NCI-H128 (cell line): ENCODE data around the gene ROR2.
"Not testable (repeated sequence)": the region's sequence is repeated elsewhere in the genome, so short reads cannot be mapped to it uniquely, and the experiment has no call there.

Experiments used
- DNase-seq: peaks from one replicate; lab custom pipeline; 2025; ENCODE audit not compliant: unreplicated experiment; lab: John Stamatoyannopoulos, UW

ROR2 gene

DNA sequence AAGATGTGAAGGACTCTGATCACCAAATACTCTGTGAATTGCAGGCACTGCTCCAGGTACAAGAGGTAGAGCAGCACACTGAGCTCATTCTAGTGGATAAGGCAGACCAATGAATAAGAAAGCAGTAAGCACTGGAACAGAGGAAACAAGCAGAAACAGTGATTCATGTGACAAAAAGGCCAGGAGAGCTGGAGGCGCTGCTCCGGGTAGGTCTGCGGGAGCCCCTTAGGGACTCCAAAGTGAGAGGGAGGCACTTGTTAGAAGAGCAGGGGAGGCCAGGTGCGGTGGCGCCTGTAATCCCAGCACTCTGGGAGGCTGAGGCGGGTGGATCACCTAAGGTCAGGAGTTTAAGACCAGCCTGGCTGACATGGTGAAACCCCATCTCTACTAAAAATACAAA is 294.8 kb downstream of the ROR2 start:
- DNase-seq: no peak

GRCh38 chr9:91654527-91654926 is 295.5 kb downstream of the ROR2 start:
- DNase-seq: no peak

DNA sequence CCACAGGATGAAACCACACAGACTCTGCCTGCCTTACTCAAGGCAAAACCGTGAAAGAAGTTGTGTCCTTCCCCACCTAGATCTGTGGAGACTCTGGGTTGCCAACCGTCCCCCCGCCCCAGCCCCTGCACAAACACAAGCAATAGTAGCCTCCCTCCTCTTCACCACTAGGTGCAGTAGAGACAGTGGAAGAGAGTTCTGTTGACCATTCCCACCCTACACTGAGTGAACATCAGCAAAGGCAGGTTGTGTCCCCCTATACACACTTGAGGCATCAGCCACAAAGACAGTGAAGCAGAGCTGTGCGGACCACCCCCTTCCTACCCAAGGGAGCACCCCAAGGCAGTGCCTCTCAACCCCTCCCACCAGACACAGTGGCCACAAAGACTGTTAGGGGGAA is 302.7 kb downstream of the ROR2 start:
- no peak for DNase-seq

DNA sequence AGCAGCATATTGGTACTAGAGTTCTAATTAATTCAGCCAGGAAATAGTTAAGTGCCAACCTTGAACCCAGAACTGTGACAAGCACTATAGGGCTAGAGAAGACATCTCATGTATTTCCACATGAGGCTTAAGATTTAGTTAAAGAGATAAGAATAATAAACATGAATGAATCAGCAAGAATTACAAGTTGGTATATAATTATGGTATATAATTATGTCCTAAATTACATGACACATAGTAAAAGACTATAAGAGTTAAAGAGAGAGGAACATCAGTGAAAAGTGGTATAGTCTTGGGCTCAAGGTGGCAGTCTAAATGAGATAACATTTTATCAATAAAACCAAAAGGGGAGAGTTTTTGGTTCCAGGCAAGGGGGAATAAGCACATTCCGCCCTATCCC is 303.3 kb downstream of the ROR2 start:
- no peak for DNase-seq

DNA sequence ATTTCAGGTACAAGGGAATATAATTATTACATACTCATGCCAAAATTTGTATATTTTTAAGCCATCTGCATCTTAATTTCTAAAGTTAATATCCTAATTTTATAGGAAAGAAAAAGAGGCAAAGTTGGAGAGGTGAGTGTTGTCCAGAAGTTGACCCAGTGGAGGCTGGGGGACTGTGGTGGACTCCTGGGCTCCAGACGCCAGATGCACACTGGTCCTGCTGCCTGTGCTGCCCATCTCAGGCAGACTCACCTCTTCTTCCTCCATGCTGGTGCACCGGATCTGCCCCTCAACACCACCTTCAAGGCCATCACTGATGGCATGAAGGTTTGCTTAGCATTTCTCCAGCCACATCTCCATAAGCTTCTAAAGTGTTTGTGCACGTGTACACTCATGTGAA is 305.6 kb downstream of the ROR2 start:
- DNase-seq: no peak

DNA sequence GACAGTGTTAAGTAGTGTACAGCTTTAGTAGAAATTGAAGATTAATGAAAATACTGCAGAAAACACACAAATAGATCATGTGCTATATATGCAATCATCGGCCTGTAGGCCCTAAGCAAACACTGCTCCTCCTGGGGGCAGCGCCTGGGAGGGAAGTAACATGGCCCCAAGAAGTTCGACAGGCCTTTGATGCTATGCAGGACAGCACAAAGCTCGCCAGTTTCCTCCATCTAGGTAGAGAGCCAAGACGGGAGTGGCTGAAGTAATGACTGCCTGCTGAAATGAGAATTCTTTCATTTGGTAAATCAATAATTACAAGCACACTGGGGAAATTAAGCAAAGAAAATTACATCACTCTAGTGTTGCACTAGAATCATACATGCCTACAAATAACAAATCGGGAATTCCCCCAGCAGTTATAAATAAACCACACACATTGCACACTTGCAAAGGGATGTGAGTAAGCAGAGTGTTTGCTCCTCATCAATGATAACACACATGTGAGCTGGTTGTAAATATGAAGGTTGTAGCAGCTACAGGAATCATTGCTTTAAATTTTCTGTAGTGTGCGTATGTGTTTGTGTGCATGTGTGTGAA is 306.4 kb downstream of the ROR2 start:
- no peak for DNase-seq

GRCh38 chr9:91642771-91643170 is 307.3 kb downstream of the ROR2 start:
- no peak for DNase-seq

DNA sequence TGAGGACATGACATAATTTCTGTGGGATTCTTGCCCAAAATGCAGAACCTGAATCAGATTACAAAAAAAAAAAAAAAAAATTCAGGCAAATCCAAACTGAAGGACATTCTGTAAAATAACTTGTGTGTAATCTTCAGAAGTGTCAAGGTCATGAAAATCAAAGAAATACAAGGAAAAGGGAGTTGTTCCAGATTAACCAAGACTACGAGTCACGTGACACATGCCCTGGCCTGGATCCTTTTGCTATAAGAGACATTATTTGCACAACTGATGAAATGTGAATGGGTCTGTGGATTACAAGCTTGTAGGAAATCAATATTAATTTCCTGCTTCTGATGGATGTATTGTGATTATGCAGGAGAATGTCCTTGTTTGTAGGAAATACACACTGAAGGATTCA is 309.6 kb downstream of the ROR2 start:
- no peak for DNase-seq

DNA sequence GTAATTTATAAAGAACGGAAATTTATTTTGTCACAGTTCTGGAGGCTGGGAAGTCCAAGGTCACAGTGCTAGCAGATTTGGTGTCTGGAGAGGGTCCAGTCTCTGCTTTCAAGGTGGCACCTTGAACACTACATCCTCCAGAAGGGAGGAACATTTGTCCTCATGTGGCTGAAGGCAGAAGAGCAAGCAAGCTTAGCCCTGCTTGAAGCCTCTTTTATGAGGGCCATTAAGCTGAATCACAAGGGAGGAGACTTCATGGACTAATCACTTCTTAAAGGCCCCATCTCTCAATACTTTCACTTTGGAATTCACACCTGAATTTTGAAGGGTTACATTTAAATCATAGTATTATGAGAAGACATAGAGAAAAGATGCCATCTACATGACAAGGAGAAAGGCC is 311.0 kb downstream of the ROR2 start:
- no peak for DNase-seq

DNA sequence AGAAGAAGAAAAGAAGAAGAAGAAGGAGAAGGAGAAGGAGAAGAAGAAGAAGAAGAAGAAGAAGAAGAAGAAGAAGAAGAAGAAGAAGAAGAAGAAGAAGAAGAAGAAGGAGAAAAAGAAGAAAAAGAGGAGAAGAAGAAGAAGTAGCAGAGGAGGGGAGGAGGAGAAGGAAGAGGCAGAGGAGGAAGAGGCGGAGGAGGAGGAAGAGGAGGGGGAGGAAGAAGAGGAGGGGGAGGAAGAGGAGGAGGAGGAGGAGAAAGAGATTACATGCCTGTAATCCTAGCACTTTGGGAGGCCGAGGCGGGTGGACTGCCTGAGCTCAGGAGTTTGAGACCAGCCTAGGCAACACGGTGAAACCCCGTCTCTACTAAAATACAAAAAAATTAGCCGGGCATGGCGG is 315.2 kb downstream of the ROR2 start:
- DNase-seq: not testable (repeated sequence)

GRCh38 chr9:91629718-91630117 is 320.3 kb downstream of the ROR2 start:
- no peak for DNase-seq

GRCh38 chr9:91628892-91629291 is 321.1 kb downstream of the ROR2 start:
- no peak for DNase-seq

DNA sequence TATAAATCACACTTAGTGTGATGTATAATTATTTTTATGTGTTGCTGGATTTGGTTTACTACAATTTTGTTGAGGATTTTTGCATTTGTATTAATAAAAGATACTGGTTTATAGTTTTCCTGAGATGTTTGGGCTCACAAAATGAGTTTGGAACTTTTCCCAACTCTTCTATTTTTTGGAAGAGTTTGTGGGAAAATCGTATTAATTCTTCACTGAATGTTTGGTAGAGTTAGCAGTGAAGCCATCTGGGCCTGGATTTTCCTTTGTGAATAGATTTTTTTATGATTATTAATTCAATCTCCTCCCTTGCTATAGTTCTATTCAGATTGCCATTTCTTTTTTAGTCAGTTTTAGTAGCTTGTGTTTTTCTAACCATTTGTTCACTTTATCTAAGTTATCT is 324.7 kb downstream of the ROR2 start:
- DNase-seq: no peak

DNA sequence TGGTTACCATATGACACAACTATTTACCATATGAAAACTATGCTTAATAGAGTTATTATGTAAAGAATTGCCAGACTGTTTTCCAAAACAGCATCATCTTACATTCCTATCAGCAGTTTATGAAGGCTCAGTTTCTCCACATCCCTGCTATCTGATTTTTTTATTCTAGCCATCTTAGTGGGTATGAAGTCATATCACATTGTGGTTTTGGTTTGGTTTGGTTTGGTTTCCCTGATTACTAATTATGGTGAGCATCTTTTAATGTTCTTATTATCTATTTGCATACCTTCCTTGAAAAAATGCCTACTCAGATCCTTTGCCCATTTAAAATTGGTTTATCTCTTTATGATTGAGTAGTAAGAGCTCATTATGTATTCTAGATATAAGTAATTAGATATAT is 327.0 kb downstream of the ROR2 start:
- DNase-seq: no peak

DNA sequence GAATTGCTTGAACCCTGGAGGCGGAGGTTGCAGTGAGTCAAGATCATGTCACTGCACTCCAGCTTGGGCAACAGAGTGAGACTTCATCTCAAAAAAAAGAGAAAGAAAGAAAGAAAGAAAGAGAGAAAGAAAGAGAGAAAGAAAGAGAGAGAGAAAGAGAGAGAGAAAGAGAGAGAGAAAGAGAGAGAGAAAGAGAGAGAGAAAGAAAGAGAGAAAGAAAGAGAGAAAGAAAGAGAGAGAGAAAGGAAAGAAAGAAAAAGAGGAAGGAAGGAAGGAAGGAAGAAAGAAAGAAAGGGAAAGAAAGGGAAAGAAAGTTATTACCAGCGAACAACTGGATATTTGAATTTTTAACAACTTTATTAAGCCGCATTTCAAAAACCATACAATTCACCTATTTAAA is 327.9 kb downstream of the ROR2 start:
- not testable (repeated sequence) for DNase-seq

- not testable (repeated sequence) for DNase-seq
These were observed 336.0 kb downstream of the ROR2 start for GRCh38 chr9:91614044-91614443.

DNA sequence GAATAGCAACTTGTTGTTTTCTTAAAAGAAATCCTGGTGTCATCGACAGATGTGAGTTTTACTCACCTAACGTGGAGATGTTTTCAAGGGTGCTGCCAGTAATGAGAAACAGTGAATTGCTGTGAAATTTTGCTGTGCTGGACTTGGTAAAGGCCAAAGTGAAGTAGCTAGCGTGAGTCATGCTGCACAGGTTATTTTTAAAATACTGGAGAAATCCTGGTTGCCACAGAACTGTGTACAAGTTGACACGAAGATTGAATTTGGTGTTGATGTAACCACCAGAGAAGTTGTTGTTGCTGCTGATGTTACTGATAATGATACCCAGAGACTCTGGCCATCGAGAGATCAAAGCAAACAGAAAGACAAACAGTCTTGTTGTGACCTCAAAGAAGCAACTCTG is 338.4 kb downstream of the ROR2 start:
- DNase-seq: no peak

GRCh38 chr9:91606255-91606995 is 343.6 kb downstream of the ROR2 start:
- DNase-seq: no peak

DNA sequence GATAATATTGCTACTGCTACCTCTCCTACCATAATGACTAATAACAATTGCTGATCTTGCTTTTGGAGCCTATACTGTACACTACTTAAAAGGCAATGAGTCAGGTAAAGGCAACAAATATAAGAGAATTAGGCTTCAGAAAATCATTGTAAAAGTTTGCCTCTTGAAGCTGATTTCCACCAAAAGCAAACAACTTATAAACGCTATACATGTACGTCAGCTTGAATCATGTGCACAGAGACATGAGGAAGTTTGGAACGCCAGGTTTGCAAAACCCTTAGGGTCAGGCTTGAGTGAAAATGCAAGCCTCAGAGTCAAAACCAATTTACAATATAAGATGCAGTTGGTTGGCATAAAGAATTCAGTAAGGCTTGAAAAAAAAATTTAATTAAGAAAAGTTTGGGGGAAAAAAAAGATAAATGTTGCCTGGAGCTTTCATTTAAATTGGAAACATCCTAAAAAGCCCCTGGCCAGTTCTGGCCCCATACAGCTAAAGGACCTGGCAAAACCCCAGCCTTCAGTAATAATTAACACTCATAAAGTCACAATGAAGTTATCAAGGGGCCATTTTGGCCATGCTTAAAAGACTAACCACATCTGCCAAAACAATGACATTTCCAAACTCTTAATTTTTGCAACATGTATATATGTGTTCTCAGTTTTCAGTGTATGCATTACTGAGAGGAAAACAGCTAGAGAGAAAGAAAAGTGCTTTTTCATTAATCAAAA is 345.4 kb downstream of the ROR2 start:
- DNase-seq: no peak

DNA sequence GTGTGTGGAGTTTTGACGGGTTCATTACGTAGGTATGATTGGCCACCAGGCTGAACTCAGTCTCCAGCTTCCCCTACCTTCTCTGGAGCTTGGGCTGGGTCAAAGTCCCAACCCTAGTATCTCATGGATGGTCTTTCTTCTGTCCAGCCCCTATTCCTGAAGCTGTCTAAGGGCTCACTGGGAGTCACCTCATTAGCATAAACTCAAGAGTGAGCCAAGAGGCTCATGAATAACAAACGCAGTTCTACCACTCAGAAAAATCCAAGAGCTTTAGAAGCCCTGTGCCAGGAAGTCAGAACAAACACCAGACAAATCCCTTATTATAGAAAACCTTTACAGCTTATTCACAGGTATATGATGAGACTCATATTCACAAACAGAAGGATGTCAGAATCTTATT is 346.1 kb downstream of the ROR2 start:
- no peak for DNase-seq

DNA sequence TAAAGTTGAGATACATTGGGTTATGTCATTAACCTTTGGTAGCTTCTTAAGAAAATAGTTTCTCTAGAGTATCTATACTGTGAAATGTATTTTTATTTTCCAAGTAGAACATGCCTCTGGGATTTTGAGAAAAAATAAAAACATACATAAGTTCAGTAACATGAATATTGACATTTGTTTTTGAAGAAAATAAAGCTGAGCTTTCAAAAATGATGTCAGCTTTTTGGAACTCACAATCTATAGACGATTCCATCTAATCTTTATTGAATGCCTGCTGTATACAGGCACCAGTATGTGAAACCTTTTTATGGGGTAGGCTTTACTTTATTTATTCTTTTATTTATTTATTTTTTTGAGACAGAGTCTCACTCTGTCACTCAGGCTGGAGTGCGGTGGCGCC is 350.5 kb downstream of the ROR2 start:
- no peak for DNase-seq

DNA sequence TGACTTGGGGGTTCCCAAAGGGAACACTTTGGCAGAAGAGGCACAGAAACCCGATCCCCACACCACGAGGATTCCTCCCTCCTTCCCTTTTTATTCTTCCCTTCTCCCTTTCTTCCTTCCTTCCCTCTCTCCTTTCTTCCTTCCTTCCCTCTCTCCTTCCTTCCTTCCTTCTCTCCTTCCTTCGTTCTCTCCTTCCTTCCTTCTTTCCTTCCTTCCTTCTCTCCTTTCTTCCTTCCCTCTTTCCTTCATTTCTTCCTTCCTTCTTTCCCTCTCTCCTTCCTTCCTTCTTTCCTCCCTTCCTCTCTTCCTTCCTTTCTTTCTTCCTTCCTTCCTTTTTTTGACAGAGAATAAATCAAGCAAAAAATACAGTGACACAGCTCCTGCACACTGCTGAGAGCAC is 358.4 kb downstream of the ROR2 start:
- DNase-seq: no peak
